ENCODE results near the gene PTPRN2.

The PTPRN2 gene

DNA sequence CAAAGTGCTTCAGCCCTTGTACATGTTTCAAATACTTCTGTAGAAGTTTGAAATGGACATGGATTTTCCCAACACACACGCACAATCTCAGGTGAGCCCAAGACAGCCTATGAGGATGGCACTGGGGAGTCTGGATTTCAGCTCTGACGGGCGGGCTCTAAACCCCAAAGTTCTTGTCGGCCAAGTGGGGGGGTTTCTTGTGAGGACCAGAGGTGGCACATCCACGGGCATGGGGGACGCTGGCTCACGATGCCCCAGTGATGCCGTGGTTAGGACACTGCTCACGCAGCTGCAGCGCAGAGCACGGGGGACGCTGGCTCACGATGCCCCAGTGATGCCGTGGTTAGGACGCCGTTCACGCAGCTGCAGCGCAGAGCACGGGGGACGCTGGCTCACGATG, 970.7 kb downstream of the PTPRN2 start:
- no peak for DNase-seq

DNA sequence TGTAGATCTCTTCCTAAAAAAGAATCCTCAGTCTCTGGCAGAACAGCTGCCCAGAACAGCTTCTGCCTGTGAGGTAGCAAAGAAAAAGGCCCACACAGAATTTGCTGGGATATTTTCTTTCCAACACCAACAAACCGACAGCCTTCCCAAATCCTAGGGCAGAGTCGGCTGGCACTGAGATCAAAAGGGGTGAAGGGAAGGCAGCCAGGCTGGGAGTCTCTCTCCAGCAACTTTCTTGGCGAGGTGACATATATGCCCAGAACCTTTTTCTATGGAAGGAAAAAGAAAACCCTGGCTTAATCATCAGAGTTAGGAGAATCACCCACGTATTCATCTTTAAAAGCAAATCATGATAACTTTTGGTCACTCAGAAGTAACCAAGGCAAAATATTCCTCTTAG, 971.2 kb downstream of the PTPRN2 start:
- DNase-seq: no peak

DNA sequence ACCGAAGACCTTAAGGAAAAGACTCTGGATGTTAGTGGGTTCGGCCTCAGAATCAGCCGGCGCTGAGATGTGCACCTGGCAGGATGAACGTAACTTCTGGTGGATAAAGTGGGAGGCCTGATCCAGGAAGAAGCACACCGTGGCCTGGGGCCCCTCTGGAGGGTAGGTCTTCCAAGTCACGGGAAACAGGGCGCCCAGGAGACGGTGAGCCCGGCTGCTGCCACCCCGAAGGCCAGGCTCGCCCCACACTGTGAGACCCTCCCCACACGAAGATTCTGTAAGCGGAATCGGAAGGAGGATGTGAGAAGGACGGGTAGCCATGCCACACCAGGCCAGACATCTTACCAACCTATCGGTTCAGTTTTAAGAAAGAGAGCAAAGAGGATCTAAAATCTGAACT, 971.8 kb downstream of the PTPRN2 start:
- DNase-seq: no peak

DNA sequence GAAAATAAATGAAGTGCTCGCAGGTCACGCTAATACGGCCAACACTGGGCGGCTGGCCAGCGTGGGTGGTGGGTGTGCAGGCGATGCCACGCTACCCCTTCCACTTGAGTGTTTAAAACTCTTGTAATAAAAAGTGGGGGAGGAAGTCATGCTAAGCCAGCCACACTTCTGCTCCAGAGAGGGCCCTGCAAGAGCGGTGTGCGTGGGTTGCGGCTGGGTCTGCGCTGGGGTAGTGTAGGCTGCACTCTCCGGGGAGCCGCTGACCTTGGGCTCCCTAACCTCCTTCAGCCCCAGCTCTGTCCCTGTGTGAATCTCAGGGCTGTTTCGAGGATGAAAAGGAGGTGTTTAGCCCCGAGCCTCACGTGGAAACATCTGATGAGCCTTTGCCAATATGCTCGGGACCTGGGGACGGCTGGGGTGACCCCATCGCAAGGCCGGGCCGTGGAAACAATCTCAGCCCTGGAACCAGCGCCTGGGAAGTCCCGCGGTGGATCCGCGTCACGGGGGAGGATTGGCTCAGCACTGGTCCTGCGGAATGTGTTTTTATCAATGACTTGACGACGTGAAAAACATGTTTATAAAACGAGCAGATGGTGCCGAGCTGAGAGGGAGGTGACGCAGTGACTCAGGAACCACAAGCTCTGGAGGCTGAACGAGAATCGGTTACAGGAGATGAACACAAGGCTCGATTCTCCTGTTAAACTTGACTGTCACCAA, 972.4 kb downstream of the PTPRN2 start:
- peak; percentile 23 for DNase-seq

DNA sequence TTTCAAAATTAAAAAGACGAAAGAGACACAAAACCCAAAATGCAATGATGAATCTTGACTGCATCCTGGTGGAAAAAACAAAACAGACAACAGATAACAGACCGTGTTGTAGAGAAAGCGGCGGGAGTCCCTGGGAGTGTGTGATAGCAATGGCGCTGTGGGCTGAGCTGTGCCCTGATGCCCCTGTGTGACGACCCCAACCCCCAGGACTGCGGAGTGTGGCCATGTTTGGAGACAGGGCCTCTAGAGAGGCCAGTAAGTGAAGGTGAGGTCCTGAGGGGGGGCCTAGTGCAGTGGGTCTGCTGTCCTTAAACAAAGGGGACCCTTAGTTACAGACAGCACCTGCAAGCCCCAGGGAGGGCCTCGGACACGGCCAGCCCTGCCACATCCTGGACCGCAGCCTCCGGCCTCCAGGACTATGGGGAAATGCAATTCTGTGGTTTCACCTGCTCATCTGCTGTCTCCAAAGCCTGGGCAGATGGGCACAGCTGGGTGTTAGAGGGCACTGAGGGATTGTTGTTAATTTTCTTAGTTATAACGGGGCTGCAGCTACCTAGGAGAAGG, 973.1 kb downstream of the PTPRN2 start:
- DNase-seq: no peak

DNA sequence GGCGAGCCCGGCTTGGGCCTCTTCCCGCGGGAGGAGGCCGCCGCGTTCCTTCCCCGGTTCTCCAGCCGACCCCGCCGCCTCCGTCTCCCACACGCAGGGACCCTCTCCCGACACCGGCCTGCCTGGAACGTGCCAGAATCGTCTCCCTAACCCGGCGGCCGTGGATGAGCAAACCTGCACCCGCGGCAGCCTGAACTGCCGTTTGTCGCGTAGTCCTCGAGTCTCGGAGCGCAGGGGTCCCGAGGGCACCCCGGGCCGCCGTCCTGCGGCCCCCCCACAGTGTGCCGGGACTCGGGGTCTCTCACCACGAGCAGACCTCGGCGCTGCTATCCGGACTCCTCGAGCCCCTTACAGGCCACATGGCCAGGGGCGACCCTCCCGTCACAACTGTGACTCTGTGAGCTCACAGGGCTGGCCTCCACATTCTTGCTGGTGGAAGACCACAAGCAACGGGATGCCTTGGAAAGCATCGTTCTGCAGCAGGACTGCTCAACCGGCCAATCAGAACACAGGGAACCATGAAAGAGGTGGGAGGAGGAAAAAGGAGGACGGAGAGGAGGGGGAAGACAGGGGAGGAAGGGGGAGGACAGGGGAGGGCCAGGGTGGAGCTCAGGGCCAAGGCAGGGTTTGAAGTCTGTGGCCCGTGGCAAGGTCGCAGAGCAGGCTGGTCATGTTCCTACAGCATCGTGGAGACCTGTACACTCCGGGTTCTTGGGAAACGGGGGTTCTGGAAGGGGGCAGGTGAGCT, 973.9 kb downstream of the PTPRN2 start:
- no peak for DNase-seq

DNA sequence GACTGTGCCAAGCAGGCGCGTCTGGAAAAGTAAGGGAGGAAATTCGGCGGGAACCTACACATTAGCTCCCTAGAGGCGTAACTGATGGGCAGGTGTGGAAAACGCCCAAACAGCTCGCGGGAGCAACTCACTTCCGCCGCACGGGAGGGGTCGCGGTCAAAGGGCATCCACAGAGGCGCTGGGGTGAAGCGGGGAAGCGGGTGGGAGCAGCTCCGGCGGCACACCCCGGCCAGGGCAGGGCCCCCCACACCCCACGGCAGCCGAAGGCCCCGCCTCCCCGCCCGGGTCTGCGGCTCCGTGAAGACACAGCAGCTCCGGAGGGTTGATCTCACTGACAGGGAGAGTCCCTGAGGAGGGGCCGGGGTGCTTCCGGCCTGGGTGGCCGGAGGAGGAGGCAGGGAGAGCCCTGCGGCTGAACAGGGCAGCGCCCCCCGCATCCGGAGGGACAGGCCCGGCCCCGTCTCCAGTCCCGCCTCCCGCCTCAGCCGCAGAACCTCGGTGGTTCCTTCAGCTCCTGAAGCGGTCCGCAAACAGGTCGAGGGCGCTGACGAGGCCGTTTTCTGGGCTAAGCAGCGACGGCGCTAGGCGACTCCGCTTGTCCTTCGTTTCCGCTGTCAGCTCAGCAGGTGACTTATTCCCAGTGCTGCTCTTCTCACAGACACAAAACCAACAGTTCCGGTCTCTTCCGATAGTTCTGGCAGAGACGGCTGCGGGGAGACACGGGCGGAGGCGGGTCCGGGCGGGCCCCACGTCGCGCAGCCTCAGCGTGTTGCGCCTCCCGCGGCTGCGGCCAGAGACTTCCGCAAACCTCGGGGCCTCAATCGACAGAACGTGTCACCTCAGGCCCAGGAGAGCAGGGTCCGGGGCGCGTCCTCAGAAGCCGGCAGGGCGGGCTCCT, 974.7 kb downstream of the PTPRN2 start:
- peak; percentile 84 for DNase-seq

DNA sequence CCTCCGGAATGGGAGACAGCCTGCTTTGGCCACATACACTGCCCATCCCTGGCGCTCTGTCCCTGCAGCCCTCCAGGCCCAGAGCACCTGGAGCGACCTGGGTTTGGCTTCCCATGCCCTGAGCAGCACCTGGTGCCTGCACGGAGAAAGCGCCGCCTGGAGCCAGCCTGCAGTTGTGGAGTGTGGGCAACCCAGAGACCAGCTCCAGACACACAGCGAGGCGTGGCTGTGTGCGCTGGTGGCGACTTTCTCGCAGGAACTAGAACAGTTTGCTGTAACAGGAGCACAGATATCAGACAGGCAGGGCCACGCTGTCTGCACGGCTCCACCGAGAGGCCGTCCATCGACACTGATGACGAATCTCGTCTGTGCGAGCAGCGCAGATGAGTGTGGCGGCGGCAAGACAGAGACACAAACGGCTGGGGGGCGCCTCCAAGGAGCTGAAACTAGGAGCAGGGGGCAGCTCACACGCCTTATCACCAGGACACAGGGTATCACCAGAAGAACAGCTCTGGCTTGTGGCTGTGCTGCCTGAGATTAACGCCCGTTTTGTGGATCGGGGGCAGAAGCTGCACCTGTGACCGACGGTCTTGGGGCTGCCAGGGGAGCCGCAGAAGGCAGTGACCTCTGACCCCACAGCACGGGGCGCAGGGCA, 975.5 kb downstream of the PTPRN2 start:
- no peak for DNase-seq

DNA sequence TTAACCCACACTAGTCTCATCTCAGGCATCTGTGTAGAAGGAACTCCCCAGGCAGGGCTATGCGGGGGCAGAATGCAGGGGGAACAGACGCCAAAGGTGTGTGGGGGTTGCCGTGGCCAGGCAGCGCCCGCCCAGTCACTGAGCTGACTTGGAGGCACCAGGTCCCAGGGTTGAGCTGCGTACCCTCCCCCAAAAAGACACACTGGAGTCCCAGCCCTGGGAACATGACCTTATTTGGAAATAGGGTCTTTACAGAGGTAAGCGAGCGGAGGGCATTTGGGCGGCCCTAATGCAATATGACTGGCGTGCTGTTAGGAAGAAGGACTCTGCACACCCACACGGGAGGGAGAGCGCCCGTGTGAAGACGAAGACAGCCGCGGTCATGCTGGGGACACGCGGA, 976.3 kb downstream of the PTPRN2 start:
- DNase-seq: no peak

DNA sequence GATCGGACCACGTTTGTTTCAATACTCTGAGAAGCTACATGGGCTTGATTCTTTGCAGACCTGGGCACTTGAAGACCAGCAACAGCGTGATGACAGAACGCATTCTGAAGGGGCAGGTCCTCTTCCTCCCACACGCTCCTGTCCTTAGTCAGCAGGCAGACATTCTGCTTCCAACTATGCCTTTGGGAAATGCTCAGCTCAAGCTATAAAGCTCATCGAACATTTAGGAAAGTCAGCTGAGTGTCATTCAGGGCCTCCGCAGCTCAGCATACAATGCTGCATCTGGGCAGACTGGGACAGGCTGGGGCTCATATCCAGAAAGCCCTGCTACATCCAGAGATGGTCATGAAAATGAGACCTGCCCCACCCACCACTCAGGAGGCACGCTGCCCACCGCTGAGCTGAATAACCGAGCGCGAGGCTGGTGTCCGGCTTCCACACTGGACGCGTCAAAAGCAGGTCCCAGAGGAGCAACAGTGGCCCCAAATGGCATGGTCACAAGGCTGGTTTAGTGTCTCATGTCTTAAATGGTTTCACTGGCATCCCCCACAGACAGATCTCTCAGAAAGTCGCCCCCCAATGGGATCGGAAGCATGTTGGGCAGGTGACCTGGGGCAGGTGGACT, 976.8 kb downstream of the PTPRN2 start:
- no peak for DNase-seq

DNA sequence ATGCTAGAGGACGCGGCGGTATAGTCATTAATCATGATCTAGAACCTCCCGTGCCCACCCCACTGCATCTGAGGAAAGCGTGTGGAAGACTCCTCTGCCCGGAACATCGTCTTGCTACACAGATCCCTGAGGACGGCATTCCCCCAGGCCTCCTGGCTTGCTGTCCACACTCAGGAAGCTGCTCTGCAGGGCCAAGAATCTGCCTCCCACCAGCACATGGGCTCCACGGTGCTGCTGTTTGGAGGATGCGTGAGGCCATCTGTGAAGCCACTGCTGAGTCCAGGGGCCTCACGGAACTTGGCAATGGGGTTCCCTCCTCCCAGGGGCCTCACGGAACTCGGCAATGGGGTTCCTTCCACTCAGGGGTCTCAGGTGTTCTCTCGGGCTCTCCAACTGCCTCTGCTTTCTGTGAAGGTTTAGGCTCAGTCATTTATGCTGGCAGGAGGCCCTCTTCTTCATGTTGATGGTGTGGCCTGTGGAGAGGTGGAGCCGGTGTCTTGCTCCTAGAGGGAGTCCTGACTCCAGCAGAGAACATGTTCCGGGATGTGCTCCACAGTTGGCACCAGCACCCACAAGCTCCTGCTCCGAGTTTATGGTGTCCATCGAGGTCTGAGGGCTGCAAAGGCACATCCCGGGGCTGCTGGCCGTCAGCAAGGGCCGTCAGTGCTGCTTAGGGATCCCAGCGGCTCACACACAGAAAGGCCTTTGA, 977.5 kb downstream of the PTPRN2 start:
- no peak for DNase-seq

DNA sequence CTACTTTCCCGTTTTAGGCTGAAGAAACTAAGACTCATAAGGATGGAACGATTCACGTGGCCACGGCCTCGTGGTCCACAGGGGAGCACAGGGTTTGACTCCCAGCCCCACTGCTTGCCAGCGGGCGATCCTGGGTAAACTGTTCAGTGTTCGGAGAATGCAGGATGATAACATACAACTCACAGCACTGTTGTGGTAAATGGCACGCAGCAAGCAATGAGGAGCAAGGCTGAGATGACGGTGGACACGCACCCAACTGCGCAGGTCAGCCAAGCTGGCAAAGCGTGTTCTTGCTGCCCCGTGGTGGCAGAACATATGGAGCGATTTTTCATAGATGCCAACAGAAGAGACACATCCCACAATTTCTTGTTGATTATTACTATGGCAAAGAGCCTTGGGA, 978.1 kb downstream of the PTPRN2 start:
- no peak for DNase-seq

DNA sequence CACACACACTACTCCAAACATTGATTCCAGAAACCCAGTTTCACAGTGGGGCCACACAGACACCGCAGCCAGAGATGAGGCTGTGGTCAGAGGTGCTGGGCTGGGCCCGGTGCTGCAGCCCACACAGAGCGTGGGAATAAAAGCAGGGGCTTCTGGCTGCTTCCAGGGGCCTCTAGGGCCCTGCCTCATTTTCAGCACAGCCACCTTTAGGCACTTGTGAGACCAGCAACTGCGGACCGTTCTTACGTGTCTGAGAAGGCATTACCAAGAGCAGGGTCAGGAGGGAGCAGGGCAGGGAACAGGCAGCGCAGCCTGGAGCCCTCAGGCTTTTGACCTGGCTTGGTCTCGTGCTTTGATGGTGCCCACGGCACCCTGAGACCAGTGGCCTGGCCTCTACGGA, 980.4 kb downstream of the PTPRN2 start:
- no peak for DNase-seq

DNA sequence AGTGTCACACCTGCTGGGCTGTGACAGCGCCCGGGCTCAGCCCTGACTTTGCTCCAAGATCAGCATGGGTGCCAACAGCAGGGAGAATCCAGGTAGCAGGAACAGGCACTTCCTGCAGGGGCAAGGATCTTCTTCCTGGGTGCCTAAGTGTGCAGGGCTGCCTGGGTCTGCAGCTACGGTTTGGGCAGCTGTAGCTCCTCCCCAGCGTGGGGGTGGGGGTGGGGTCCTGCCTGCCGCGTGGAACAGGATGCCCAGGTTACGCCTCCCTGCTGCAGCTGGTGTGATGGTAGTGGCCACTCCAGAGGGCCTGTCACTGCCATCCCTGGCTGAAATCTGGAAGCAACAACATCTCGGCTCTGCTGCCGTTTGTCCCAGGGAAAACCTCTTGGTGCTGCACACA, 981.5 kb downstream of the PTPRN2 start:
- DNase-seq: no peak

DNA sequence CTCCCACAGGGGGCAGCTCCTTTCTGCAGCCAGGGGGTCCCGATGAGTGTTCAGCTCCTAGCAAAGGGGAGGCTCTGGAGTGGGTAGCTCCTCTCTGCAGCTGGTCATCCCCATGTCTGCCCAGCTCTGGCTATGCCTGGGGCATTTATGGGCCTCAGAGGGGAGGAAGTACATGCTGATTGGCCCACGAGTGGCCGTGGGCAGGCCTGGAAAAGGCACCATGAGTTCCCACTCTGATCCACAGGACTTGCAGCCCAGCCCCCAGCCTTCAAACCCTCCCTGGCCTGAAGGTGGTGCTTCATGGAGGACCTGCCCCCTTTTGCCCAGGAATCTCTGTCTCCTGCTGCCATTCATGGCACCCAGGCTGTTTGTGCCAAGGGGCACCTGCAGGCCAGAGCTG, 982.0 kb downstream of the PTPRN2 start:
- DNase-seq: no peak

DNA sequence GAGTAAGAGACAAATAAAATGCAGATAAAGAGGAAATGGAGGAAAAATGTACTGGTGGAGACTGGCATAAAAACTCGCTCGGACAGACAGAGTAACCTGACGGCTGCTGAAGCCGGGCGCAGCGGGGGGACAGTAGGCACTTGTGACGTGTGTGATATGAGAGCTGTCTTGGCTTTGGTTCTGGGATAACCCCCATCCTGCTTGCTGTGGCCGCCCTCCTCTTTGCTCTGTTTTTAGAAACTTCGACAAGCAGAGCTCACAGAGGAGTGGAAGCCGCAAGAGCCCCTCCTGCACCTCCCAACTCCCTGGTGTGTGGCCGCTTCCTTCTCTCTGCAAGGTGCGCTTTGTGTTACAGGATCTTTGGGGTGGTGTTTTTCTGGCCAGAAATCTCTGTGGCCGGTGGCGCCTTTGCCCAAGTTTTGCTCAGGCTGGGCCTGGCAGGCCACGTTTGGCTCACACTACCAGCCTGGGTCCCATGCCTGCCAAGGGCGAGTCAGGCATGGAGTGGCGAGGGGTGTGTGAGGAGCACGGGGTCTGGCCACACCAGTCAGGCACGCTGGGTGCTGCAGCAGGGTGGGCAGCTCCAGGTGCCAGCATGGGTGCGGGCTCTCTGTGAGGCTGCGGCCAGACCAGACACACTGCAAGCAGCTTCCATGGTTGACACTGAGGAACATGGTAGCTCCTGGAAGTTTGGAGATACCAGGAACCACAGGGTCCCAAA, 982.8 kb downstream of the PTPRN2 start:
- DNase-seq: no peak

DNA sequence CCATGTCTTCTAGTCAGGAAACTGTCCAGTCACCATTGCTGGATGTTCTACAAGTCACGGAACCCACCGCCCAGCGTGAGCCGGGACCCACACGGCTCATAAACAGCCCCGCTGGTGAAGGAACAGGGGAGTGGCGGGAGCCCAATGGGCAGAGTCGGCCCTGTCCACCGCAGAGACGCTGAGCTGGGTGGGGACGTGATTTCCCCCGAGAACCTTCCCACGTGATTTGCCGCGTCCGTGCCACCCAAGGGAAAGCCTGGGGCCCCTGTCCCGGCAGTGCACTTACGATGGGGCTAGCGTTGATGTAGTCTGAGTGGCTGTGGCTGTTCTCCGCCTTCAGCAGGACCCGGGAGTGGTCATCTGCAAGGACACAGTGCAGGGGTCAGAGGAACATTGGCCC, 983.9 kb downstream of the PTPRN2 start:
- no peak for DNase-seq

DNA sequence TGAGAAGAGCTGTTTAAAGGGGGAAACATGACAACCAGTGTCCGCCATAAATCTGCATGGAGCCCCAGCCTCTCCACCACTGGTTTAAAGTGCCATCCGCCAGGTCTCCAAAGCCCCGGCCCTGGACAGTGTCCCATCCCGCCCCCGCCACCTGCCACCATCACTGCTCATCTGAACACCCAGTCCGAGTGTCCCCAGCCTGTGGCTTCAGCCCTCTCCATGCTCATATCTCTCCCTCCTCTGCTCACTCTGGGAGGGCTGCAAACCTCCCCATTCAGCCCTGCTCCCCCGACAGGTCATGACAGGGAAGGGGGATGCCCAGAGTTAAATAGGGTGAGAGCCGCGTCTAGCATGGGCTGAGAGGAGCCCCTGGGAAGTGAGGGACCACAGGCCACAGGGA, 984.6 kb downstream of the PTPRN2 start:
- no peak for DNase-seq

DNA sequence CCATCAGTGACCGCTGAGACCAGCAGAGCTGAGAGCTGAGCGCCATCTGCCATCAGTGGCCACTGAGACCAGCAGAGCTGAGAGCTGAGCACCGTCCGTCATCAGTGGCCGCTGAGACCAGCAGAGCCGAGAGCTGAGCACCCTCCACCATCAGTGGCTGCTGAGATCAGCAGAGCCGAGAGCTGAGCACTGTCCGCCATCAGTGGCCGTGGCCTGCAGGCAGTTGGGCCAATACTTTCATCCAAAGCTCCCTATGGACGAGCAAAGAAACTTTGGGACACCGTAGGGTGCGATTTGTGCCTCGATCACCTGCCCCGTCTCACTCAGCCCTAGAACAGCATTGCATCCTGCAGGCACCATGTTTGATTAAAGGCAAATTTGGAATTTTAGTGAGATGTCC, 985.0 kb downstream of the PTPRN2 start:
- DNase-seq: no peak

DNA sequence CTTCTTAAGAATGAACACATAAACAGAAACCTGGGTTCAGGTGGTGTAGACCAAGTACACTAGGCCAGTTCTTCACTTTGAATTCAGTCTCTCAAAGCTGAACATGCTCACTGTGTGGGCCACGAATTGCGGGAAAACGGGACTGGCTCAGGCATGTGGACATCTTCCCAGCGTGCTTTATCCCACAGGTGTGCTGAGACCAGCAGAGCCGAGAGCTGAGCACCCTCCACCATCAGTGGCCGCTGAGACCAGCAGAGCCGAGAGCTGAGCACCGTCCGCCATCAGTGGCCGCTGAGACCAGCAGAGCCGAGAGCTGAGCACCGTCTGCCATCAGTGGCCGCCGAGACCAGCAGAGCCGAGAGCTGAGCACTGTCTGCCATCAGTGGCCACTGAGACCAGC, 985.5 kb downstream of the PTPRN2 start:
- DNase-seq: no peak

DNA sequence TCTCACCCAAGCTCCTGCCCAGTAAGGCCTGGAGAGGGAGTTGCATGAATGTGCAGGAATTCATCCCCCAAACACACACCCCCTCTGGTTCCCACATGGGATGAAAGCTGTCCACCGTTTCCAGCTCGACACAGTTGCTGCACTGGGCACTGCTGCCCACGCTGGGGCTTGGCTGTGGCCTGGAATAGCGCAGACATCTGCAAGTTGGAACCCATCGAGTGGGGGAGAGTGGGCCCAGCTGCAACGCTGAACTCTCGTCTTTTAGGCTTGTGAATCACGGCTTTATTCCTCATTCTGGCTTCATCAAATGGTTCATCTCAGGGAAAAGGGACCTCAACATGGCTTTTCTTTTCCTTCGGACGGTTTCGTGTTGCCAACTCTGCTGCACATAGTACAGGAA, 986.1 kb downstream of the PTPRN2 start:
- no peak for DNase-seq
